Kidney (tissue), 14 donors: ENCODE data around the gene ENOX2. TPM values are rescaled to one million over a fixed set of nuclear protein-coding genes. Genes with fewer than 3 reads are reported as not detected.
"Not testable (repeated sequence)": the region's sequence is repeated elsewhere in the genome, so short reads cannot be mapped to it uniquely, and the experiment has no call there.

Experiments
- DNase-seq, 5 donors: peaks; one replicate each; pipeline ENCODE4 v3.0.0-alpha.2; 2013 to 2020
- FAIRE-seq: peaks from 2 replicates; lab custom pipeline; 2012; peaks lifted over from hg19 to GRCh38; lab: Jason Lieb, UNC
- H3K27ac ChIP-seq, 2 donors: one replicate each; pipeline ENCODE4 v1.7.0; 2013; ENCODE audit warnings: low read depth in 2 of 2, low read length in 2 of 2, inconsistent platforms in 1 of 2
- H3K27me3 ChIP-seq: one replicate; pipeline ENCODE4 v1.7.1; 2013; ENCODE audit warnings: low read length, inconsistent platforms; ENCODE audit not compliant: control insufficient read depth, insufficient read depth
- H3K36me3 ChIP-seq, 3 donors: one replicate each; pipeline versions ENCODE4 v1.7.0 to v1.7.1; 2013; ENCODE audit warnings: low read length in 3 of 3, control low read depth in 1 of 3, inconsistent platforms in 1 of 3; ENCODE audit not compliant: insufficient read depth in 3 of 3, control insufficient read depth in 2 of 3
- H3K4me1 ChIP-seq, 3 donors: one replicate each; pipeline versions ENCODE4 v1.7.0 to v1.7.1; 2013; ENCODE audit warnings: low read length in 3 of 3, inconsistent platforms in 1 of 3, low read depth in 1 of 3; ENCODE audit not compliant: control insufficient read depth in 2 of 3, insufficient read depth in 2 of 3
- H3K4me3 ChIP-seq, 3 donors: one replicate each; pipeline versions ENCODE4 v1.7.0 to v1.8.1; 2013; ENCODE audit warnings: low read length in 3 of 3, control low read depth in 1 of 3, inconsistent platforms in 1 of 3
- H3K9ac ChIP-seq, 3 donors: one replicate each; pipeline versions ENCODE4 v1.7.0 to v1.7.1; 2013; ENCODE audit warnings: low read length in 3 of 3, control low read depth in 1 of 3, inconsistent platforms in 1 of 3
- H3K9me3 ChIP-seq, 3 donors: one replicate each; pipeline versions ENCODE4 v1.7.0 to v1.7.1; 2013; ENCODE audit warnings: low read length in 3 of 3, control low read depth in 1 of 3, inconsistent platforms in 1 of 3; ENCODE audit not compliant: control insufficient read depth in 2 of 3, insufficient read depth in 1 of 3
- intact Hi-C: fragments of 100-400 bp; cut with DNase I; formaldehyde crosslinking; loops from one replicate; pipeline ENCODE4 v1.11.1; 2022
- polyA plus RNA-seq: library from polyadenylated mRNA; stranded (reverse); fragments of 350-450 nt; fragmentation: Illumina TruSeq; extraction: RNeasy Lipid Tissue Mini Kit (QIAGEN cat#74804); gene quantifications from one replicate; pipeline ENCODE4 v1.2.3, GENCODE V29; 2014; ENCODE audit warnings: low read depth, low replicate concordance; ENCODE audit not compliant: insufficient read depth
- total RNA-seq: library from RNA; stranded (reverse); fragmentation: NEBNext Ultra II Directional; extraction: Animal tissue kit (Norgen Biotek cat#: 25700); gene quantifications from one replicate; pipeline ENCODE4 v1.2.1, GENCODE V29; 2021
- TF ChIP-seq, protein P1 (sequence below): IDR thresholded peaks from 3 replicates; pipeline ENCODE4 v1.5.1; 2012; ENCODE audit warnings: mild to moderate bottlenecking, moderate library complexity, borderline replicate concordance; ENCODE audit not compliant: insufficient read depth; ENCODE audit errors: extremely low read depth
- donor health status: control.
- donor health status: control.
- donor health status: control.
- donor health status: control.
- donor health status: control.
- donor health status: DM: yes; HTN: yes; CAD: no.
- donor health status: Normal renal cell carcinoma (clear cell type).

The ENOX2 gene
- total and polyA plus RNA-seq, 2 donors from 2014 or later = 6.6 to 22.6 TPM

DNA sequence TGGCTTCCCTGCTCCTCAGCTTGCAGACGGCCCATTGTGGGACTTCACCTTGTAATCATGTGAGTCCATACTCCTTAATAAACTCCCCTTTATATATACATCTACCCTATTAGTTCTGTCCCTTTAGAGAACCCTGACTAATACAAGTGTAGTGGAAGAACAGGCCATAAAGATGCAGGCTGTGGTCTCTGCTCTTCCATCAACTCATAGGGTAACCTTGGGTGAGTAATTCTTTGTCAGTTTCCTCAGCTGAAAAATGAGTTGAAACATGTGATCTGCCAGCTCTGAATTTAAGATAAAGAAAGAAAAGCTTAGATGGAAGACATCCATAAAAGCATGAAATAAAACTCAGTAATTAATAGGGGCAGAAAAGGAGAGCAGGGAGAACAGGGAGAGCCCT lies 103.6 kb downstream of the ENOX2 start:
- TF ChIP-seq, protein P1, sequence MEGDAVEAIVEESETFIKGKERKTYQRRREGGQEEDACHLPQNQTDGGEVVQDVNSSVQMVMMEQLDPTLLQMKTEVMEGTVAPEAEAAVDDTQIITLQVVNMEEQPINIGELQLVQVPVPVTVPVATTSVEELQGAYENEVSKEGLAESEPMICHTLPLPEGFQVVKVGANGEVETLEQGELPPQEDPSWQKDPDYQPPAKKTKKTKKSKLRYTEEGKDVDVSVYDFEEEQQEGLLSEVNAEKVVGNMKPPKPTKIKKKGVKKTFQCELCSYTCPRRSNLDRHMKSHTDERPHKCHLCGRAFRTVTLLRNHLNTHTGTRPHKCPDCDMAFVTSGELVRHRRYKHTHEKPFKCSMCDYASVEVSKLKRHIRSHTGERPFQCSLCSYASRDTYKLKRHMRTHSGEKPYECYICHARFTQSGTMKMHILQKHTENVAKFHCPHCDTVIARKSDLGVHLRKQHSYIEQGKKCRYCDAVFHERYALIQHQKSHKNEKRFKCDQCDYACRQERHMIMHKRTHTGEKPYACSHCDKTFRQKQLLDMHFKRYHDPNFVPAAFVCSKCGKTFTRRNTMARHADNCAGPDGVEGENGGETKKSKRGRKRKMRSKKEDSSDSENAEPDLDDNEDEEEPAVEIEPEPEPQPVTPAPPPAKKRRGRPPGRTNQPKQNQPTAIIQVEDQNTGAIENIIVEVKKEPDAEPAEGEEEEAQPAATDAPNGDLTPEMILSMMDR = no peak
- FAIRE-seq (no peak), DNase-seq (no peak)
- H3K27me3 ChIP-seq = no peaks in the 10 kb centered on the region
- no peak overlapping the region for H3K27ac ChIP-seq
- intact Hi-C loops = no loop called here
- no peaks in the 10 kb centered on the region for H3K4me1 ChIP-seq
- no peak overlapping the region for H3K9ac ChIP-seq
- H3K36me3 ChIP-seq = no peaks in the 10 kb centered on the region
- no peak overlapping the region for H3K4me3 ChIP-seq
- H3K9me3 ChIP-seq = no peaks in the 10 kb centered on the region

DNA sequence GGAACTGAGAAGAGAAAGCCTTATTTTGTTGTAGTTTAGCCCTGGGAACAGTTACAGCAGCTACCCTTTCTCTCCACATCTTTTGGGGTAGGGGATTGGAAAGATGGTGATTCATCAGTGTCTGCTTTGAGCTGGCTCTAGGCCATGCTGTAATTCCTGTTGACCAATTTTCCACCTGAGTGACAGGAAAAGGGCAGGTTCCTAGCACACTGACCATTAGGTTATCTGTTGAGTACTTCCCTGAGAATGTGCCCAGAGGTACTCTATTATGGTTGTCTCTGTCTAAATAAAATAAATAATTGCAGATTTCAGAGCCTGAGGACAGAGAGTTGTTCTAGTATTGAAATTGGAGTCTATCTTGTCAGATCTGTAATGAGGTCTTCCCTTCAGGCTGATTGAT lies 109.0 kb downstream of the ENOX2 start:
- Histone ChIP-seq H3K4me1 (no peaks in the 10 kb centered on the region), H3K27me3 (no peaks in the 10 kb centered on the region), H3K9me3 (no peaks in the 10 kb centered on the region), H3K9ac (no peak overlapping the region), H3K27ac (no peak overlapping the region), H3K4me3 (no peak overlapping the region), H3K36me3 (no peaks in the 10 kb centered on the region)
- no peak for FAIRE-seq
- TF ChIP-seq, protein P1 = no peak
- intact Hi-C loops = no loop called here
- no peak for DNase-seq

DNA sequence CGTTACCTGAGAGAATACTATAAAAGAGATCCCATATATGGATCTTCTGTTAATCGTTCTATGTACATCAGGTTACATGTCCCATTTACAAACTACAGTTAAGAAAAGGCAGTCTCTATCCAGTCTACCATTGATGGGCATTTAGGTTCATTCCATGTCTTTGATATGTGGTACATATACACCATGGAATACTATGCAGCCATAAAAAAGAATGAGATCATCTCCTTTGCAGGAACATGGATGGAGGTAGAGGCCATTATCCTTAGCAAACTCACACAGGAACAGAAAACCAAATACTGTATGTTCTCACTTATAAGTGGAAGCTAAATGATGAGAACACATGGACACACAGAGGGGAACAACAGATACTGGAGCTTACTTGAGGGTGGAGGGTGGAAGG lies 111.1 kb downstream of the ENOX2 start:
- H3K4me1 ChIP-seq, H3K9me3 ChIP-seq, DNase-seq, H3K27ac ChIP-seq, H3K4me3 ChIP-seq, H3K9ac ChIP-seq, intact Hi-C loops, H3K36me3 ChIP-seq, FAIRE-seq, H3K27me3 ChIP-seq: not testable (repeated sequence)

DNA sequence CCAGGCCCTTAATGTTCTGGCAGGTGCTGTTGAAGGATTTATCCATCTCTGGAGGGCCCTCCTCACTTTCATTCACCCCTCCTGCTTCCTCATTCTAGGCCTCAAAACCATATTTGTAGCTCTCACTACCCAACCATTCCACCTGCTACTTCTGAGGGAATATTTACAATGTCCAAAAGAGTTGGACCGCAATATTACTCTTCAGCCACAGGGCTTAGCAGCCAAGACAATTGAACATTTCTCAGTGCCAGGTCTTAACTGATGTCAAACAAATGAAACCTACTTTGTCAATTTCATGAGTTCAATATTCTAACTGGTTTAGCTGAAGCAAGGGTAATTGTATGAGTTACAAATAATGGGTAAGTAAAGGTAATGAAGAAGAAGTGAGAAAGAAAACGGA lies 113.2 kb downstream of the ENOX2 start:
- TF ChIP-seq, protein P1 = no peak
- Histone ChIP-seq H3K27me3 (no peaks in the 10 kb centered on the region), H3K36me3 (no peaks in the 10 kb centered on the region), H3K9me3 (no peaks in the 10 kb centered on the region), H3K4me3 (no peak overlapping the region), H3K27ac (no peak overlapping the region), H3K4me1 (no peaks in the 10 kb centered on the region), H3K9ac (no peak overlapping the region)
- DNase-seq (no peak), FAIRE-seq (no peak)
- intact Hi-C loops = no loop called here
